Stimulated activated CD4-positive, alpha-beta T cell treated with anti-CD3 and anti-CD28 coated beads, Interleukin-15, amount 100 ng/mL, for 1 hour (primary cell): ENCODE measurements around the gene TMEM106B.

ENCODE experiments used
- DNase-seq, 2 donors: peaks; one replicate each; pipeline ENCODE4 v3.0.0-alpha.2; 2020; ENCODE audit warnings: low read depth in 1 of 2, low spot score in 1 of 2

Gene TMEM106B

GRCh38 chr7:12226756-12227155 lies 15.7 kb downstream of the TMEM106B start:
- DNase-seq, result no peak

- DNase-seq, result no peak
These were observed 16.9 kb downstream of the TMEM106B start for GRCh38 chr7:12228024-12228423.

- DNase-seq, result no peak
These were observed 18.0 kb downstream of the TMEM106B start for GRCh38 chr7:12229046-12229445.

GRCh38 chr7:12231097-12231496 lies 20.0 kb downstream of the TMEM106B start:
- no peak for DNase-seq

- DNase-seq, result no peak
These were observed 22.1 kb downstream of the TMEM106B start for GRCh38 chr7:12233175-12233574.

- no peak for DNase-seq
These were observed 23.3 kb downstream of the TMEM106B start for GRCh38 chr7:12234334-12234865.

GRCh38 chr7:12235970-12236369 lies 24.9 kb downstream of the TMEM106B start:
- DNase-seq, result no peak

GRCh38 chr7:12237007-12237406 lies 25.9 kb downstream of the TMEM106B start:
- no peak for DNase-seq

GRCh38 chr7:12239806-12240205 lies 28.7 kb downstream of the TMEM106B start:
- DNase-seq, result no peak

- no peak for DNase-seq
These were observed 33.0 kb downstream of the TMEM106B start for GRCh38 chr7:12244129-12244528.

GRCh38 chr7:12244694-12245093 lies 33.6 kb downstream of the TMEM106B start:
- DNase-seq, result no peak

GRCh38 chr7:12249706-12250105 lies 38.6 kb downstream of the TMEM106B start:
- DNase-seq, result no peak

GRCh38 chr7:12250232-12250631 lies 39.1 kb downstream of the TMEM106B start:
- DNase-seq, result no peak

GRCh38 chr7:12256090-12256489 lies 45.0 kb downstream of the TMEM106B start:
- DNase-seq, result no peak

- no peak for DNase-seq
These were observed 46.5 kb downstream of the TMEM106B start for GRCh38 chr7:12257582-12257981.

- DNase-seq, result no peak
These were observed 47.0 kb downstream of the TMEM106B start for GRCh38 chr7:12258074-12258473.

GRCh38 chr7:12267542-12267941 lies 56.4 kb downstream of the TMEM106B start:
- DNase-seq, result no peak

GRCh38 chr7:12269100-12269895 lies 58.2 kb downstream of the TMEM106B start:
- DNase-seq, result no peak

- DNase-seq, result no peak
These were observed 69.9 kb downstream of the TMEM106B start for GRCh38 chr7:12281038-12281437.

GRCh38 chr7:12287901-12288300 lies 76.8 kb downstream of the TMEM106B start:
- DNase-seq, result no peak

GRCh38 chr7:12289996-12290395 lies 78.9 kb downstream of the TMEM106B start:
- no peak for DNase-seq

- DNase-seq, result no peak
These were observed 79.7 kb downstream of the TMEM106B start for GRCh38 chr7:12290761-12291160.

GRCh38 chr7:12291870-12292269 lies 80.8 kb downstream of the TMEM106B start:
- DNase-seq, result no peak
